Chondrocyte (in vitro differentiated cells): ENCODE results near the gene RYR2. TPM values are rescaled to one million over a fixed set of nuclear protein-coding genes. Genes with fewer than 3 reads are reported as not detected.

Experiments
- DNase-seq: peaks from one replicate; pipeline ENCODE4 v3.0.0; 2021; ENCODE audit warnings: mixed read lengths, low spot score
- H3K27ac Mint-ChIP-seq: one replicate; pipeline ENCODE4 v1.8.0; 2021; ENCODE audit warnings: mild to moderate bottlenecking, moderate library complexity, mixed read lengths; ENCODE audit not compliant: unreplicated experiment
- H3K27me3 Mint-ChIP-seq: 2 replicates; pipeline ENCODE4 v1.8.0; 2021; ENCODE audit warnings: low read depth, mixed read lengths
- H3K36me3 Mint-ChIP-seq: 2 replicates; pipeline ENCODE4 v1.8.0; 2021; ENCODE audit warnings: low read depth, mixed read lengths
- H3K4me1 Mint-ChIP-seq: 2 replicates; pipeline ENCODE4 v1.8.0; 2021; ENCODE audit warnings: low read depth, mild to moderate bottlenecking, mixed read lengths
- H3K4me3 Mint-ChIP-seq: one replicate; pipeline ENCODE4 v1.8.0; 2021; ENCODE audit warnings: mild to moderate bottlenecking, moderate library complexity, mixed read lengths; ENCODE audit not compliant: unreplicated experiment
- H3K9me3 Mint-ChIP-seq: 2 replicates; pipeline ENCODE4 v1.8.0; 2021; ENCODE audit warnings: low read depth, mixed read lengths
- total RNA-seq: library from RNA; stranded (reverse); gene quantifications from 3 replicates; pipeline ENCODE4 v1.2.1, GENCODE V29; 2021
- TF ChIP-seq, protein P1 (sequence below): fragments of 200-600 bp; sonication (generic); IDR thresholded peaks from 2 replicates; pipeline ENCODE4 v1.5.0; 2021; ENCODE audit warnings: antibody characterized with exemption, mild to moderate bottlenecking, moderate library complexity

Gene RYR2
- total RNA-seq, 1 donor from 2014 or later: 0.12 TPM

DNA sequence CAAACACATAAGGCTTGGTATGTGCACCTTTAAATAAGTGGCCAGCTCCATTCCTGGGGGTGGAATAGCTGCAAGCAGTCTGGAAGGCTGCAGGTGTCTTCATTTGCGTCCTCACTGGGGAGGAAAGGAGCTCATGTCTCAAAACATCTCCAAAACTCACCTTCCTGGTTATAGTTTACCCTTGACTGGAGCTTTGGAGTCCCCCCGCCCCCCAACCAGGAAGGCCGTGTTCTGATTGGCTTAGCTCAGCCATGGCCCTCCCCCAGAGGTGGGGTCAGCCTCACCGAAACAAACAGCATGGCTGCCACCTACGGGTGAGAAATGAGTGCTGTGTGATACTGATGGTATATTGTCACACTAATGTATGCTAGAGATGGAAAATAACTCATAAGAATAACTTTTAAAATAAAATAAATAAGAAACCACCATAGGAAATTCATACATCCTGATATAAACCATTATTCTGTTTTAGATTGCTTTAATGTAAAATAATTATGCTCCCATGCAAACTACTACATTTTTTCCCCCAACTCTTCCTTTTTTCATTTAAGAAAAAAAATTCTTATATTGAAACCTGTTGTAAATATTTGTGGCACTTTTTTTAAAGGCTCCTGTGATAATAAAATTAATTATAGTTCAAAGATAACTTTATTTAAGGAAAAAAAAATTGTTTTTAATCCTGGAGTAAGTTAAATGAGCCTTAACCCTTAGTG is 757.9 kb downstream of the RYR2 start:
- H3K4me3 Mint-ChIP-seq: no peak overlapping the region
- no peaks in the 10 kb centered on the region for H3K4me1 Mint-ChIP-seq
- TF ChIP-seq, protein P1, sequence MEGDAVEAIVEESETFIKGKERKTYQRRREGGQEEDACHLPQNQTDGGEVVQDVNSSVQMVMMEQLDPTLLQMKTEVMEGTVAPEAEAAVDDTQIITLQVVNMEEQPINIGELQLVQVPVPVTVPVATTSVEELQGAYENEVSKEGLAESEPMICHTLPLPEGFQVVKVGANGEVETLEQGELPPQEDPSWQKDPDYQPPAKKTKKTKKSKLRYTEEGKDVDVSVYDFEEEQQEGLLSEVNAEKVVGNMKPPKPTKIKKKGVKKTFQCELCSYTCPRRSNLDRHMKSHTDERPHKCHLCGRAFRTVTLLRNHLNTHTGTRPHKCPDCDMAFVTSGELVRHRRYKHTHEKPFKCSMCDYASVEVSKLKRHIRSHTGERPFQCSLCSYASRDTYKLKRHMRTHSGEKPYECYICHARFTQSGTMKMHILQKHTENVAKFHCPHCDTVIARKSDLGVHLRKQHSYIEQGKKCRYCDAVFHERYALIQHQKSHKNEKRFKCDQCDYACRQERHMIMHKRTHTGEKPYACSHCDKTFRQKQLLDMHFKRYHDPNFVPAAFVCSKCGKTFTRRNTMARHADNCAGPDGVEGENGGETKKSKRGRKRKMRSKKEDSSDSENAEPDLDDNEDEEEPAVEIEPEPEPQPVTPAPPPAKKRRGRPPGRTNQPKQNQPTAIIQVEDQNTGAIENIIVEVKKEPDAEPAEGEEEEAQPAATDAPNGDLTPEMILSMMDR: peak; percentile 60
- H3K36me3 Mint-ChIP-seq: no peaks in the 10 kb centered on the region
- H3K27ac Mint-ChIP-seq: no peak overlapping the region
- no peak for DNase-seq
- no peaks in the 10 kb centered on the region for H3K9me3 Mint-ChIP-seq
- peaks cover 9% of the 10 kb centered on the region for H3K27me3 Mint-ChIP-seq

DNA sequence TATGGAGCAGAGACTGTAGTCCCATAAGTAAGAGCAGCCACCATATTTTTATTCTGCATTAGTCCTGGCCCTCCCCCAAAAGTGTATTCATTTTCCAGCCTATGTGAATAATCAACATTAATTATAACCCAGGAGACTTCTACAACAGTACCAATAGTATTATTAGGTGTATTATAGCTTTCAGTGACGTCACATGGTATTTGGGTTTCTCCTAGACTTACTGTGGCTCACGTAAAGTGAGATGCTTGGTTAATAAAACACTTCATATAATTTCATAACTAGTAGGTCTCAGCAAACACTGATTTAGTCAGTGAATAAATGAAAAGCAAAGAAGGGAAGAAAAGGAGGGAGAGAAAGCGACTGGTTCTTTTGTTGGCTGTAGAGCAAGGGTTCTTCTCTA is 762.5 kb downstream of the RYR2 start:
- H3K9me3 Mint-ChIP-seq: no peaks in the 10 kb centered on the region
- TF ChIP-seq, protein P1: no peak
- H3K4me3 Mint-ChIP-seq: no peak overlapping the region
- peaks cover 21% of the 10 kb centered on the region for H3K27me3 Mint-ChIP-seq
- H3K36me3 Mint-ChIP-seq: no peaks in the 10 kb centered on the region
- H3K4me1 Mint-ChIP-seq: no peaks in the 10 kb centered on the region
- no peak overlapping the region for H3K27ac Mint-ChIP-seq
- DNase-seq: no peak

DNA sequence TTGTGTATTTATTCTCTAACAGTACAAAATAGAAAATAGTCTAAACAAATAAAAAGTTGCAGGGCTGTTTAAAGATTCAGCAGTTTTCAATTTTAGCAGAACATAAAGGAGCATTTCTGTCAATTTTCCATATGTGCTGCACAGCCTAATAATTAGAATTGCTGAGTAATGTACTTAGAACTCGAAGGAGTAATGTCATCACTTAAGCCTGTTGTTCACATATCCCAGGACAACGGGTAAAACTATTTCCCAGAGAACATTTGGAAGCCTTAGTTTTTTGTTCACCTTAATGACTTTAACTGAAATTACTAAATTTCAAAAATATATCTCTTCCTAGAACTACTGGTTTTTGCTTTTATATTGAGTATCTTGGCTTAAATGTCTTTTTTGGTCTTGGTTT is 767.1 kb downstream of the RYR2 start:
- no peaks in the 10 kb centered on the region for H3K9me3 Mint-ChIP-seq
- no peak for DNase-seq
- H3K4me1 Mint-ChIP-seq: no peaks in the 10 kb centered on the region
- TF ChIP-seq, protein P1: no peak
- no peak overlapping the region for H3K4me3 Mint-ChIP-seq
- peaks cover 37% of the 10 kb centered on the region for H3K27me3 Mint-ChIP-seq
- H3K36me3 Mint-ChIP-seq: no peaks in the 10 kb centered on the region
- H3K27ac Mint-ChIP-seq: no peak overlapping the region

DNA sequence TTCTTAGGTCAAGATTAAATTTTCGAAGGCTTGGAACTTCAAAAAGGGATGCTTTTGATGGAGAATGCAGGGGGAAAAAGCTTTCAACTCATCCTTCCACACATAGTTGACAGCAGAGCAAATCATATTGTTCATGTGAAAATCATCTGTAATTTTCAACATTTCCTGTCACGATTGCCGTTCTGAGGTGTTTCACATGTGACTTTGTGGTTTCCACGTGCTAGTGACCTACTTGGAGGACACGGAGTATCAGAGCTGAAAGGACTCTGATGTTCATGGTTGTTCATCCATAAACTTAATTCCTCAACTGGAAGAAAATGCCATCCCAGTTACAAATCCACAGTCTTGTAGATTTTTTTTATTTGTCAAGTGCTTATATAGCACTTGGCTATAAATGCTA is 769.6 kb downstream of the RYR2 start:
- TF ChIP-seq, protein P1: no peak
- Mint-ChIP-seq H3K27ac (no peak overlapping the region), H3K36me3 (no peaks in the 10 kb centered on the region)

DNA sequence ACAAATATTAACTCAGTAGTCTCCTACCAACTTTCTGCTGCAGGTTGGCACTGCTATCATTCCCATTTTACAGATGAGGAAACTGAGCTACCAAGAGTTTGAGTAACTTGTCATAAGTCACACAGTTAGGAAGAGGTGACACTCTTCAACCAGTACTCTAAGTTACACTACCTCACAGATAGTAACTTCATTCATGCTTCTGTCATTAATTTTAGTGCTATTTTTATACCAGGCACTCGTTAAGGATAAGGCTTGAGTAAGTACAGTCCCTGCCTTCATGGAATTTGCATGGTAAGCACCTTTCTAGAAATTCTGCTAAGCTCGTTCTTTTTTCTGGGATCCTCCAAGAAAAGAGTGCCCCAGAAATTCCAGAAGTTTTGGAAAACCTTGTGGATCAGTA is 770.1 kb downstream of the RYR2 start:
- TF ChIP-seq, protein P1: no peak
- H3K27me3 Mint-ChIP-seq: peaks cover 19% of the 10 kb centered on the region

More for the DNA sequence above, 769.6 kb downstream of the RYR2 start:
- H3K4me1 Mint-ChIP-seq: no peaks in the 10 kb centered on the region
- H3K9me3 Mint-ChIP-seq: no peaks in the 10 kb centered on the region
- H3K4me3 Mint-ChIP-seq: no peak overlapping the region
- peaks cover 22% of the 10 kb centered on the region for H3K27me3 Mint-ChIP-seq
- no peak for DNase-seq

More for the DNA sequence above, 770.1 kb downstream of the RYR2 start:
- Mint-ChIP-seq H3K9me3 (no peaks in the 10 kb centered on the region), H3K36me3 (no peaks in the 10 kb centered on the region), H3K4me3 (no peak overlapping the region), H3K4me1 (no peaks in the 10 kb centered on the region), H3K27ac (no peak overlapping the region)
- DNase-seq: no peak
